ENCODE data around the gene NR3C1.

The NR3C1 gene

GRCh38 chr5:143243103-143243502, 160.4 kb downstream of the NR3C1 start:
- TF ChIP-seq POLR2A (IDR thresholded peaks at IDR 0.05; ENCODE audit: low read depth, low read length), result no peak
- DNase-seq (ENCODE audit: insufficient read length, low spot score) (no peak), FAIRE-seq (no peak)

DNA sequence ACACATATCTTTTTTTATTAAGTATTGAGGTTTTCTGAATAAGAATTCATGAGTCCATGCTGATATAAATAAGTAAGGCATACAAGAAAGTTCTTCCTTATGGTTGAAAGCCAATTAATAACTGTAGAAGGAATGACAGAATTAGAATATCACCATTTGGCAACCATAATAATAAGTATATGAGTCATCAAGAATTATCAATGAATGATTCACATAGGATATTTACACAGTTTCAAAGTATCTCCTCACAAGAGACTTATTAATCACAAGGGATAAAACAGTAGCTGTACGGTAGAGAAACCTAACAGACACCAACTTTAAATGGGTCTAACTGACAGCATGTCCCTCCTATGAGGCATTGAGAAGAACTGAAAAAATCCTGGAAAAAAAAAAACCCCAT, 161.6 kb downstream of the NR3C1 start:
- TF ChIP-seq POLR2A (IDR thresholded peaks at IDR 0.05; ENCODE audit: low read depth, low read length), result no peak
- FAIRE-seq (no peak), DNase-seq (ENCODE audit: insufficient read length, low spot score) (no peak)

DNA sequence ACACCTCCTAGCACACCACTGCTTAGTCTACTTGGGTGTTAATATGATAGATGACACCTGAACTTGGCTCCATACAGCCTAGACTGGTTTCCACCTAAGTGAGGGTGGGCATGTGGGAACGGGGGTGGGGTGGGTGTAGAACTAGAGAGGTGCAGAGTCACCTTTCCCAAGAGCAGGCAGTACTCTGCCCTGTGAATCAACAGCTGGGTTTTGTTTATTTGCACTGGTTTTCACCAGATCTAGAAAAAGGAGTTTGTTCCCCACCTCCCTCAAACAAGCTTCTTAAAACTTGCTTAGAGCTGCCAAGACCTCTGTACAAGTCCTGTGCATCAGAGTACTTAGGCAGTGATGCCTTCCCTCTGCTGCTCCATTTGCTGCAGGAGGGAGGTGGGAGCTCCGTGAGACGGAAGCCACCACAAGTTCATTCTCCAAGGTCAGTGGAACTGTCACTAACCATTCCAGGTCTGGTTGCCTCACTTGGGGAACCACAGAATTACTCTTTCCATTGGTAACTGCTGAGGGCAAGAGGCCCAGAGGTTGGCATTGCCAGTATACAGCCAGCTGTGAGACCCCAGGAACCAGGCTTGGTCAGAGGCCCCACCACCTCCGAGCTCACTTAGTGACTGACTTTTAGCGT, 163.5 kb downstream of the NR3C1 start:
- TF ChIP-seq POLR2A (IDR thresholded peaks at IDR 0.05; ENCODE audit: low read depth, low read length), result no peak
- no peak for FAIRE-seq
- no peak for DNase-seq (ENCODE audit: insufficient read length, low spot score)

GRCh38 chr5:143238620-143239019, 164.9 kb downstream of the NR3C1 start:
- DNase-seq (ENCODE audit: insufficient read length, low spot score) (no peak), FAIRE-seq (no peak)
- no peak for TF ChIP-seq POLR2A (IDR thresholded peaks at IDR 0.05; ENCODE audit: low read depth, low read length)

DNA sequence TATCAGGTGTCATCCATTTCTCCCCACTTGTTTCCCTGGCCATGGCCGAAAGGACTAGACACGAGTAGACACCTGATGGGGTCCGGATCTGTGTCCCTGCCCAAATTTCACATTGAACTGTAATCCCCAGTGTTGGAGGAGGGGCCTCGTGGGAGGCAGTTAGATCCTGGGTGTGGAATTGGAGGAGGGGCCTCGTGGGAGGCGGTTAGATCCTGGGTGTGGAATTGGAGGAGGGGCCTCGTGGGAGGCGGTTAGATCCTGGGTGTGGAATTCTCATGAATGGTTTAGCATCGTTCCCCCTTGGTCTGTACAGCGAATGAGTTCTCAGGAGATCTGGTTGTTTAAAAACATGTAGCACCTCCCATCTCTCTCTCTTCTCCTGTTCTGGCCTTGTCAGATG, 165.8 kb downstream of the NR3C1 start:
- TF ChIP-seq POLR2A (IDR thresholded peaks at IDR 0.05; ENCODE audit: low read depth, low read length), result no peak
- DNase-seq (ENCODE audit: insufficient read length, low spot score) (no peak), FAIRE-seq (no peak)

GRCh38 chr5:143236682-143237081, 166.8 kb downstream of the NR3C1 start:
- DNase-seq (ENCODE audit: insufficient read length, low spot score) (no peak), FAIRE-seq (no peak)
- TF ChIP-seq POLR2A (IDR thresholded peaks at IDR 0.05; ENCODE audit: low read depth, low read length), result no peak

- TF ChIP-seq POLR2A (IDR thresholded peaks at IDR 0.05; ENCODE audit: low read depth, low read length), result no peak
- FAIRE-seq (no peak), DNase-seq (ENCODE audit: insufficient read length, low spot score) (no peak)
Measured at GRCh38 chr5:143235423-143235822, 168.1 kb downstream of the NR3C1 start.

GRCh38 chr5:143234162-143234842, 169.2 kb downstream of the NR3C1 start:
- no peak for DNase-seq (ENCODE audit: insufficient read length, low spot score)
- no peak for TF ChIP-seq POLR2A (IDR thresholded peaks at IDR 0.05; ENCODE audit: low read depth, low read length)

DNA sequence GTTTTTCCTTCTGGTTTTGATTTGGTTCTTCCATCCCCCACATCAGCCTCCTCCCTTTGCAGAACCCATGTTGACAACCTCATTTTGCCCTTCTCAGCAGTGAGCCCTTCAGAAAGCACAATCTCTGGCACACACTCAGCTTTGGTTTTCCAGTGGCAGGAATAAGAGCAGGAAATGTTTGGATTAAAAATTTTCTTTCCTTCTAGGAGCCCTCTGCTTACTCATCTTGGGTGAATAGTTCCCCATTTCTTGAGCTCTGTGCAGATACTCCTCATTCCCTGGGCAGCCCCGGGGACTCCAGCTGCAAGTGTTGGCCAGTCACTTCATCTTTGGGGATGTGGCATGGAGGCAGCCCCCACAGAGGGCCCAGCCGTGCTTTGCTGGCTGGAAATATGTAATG, 170.5 kb downstream of the NR3C1 start:
- no peak for TF ChIP-seq POLR2A (IDR thresholded peaks at IDR 0.05; ENCODE audit: low read depth, low read length)
- FAIRE-seq, result no peak
- DNase-seq (ENCODE audit: insufficient read length, low spot score), result no peak

More at GRCh38 chr5:143234162-143234842, 169.2 kb downstream of the NR3C1 start:
- FAIRE-seq, result no peak

- DNase-seq (ENCODE audit: insufficient read length, low spot score) (no peak), FAIRE-seq (no peak)
- no peak for TF ChIP-seq POLR2A (IDR thresholded peaks at IDR 0.05; ENCODE audit: low read depth, low read length)
Measured at GRCh38 chr5:143231973-143232812, 171.3 kb downstream of the NR3C1 start.

DNA sequence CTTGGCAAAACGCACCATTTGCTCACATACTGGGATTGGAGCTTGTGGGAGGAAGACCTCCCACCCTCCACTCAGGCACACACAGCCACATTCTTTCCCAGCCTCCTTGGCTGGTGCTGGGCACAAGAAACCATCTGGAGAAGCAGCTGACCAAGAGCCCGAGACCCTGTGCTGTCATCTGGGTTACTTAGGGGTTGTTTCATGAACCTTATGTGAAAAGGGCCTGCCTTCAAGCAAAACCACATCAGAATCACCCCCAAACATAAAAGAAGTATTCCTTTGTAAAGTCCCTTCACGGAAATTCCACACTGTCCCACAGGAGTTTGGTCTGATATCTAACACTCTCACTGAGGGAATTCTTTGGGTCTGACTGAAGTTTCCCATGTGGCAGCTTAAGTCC, 172.1 kb downstream of the NR3C1 start:
- FAIRE-seq, result no peak
- DNase-seq (ENCODE audit: insufficient read length, low spot score), result no peak
- TF ChIP-seq POLR2A (IDR thresholded peaks at IDR 0.05; ENCODE audit: low read depth, low read length), result no peak

GRCh38 chr5:143230676-143230996, 172.8 kb downstream of the NR3C1 start:
- FAIRE-seq (no peak), DNase-seq (ENCODE audit: insufficient read length, low spot score) (no peak)
- TF ChIP-seq POLR2A (IDR thresholded peaks at IDR 0.05; ENCODE audit: low read depth, low read length), result no peak

GRCh38 chr5:143229896-143230675, 173.4 kb downstream of the NR3C1 start:
- DNase-seq (ENCODE audit: insufficient read length, low spot score) (no peak), FAIRE-seq (no peak)
- no peak for TF ChIP-seq POLR2A (IDR thresholded peaks at IDR 0.05; ENCODE audit: low read depth, low read length)

GRCh38 chr5:143229426-143229895, 174.0 kb downstream of the NR3C1 start:
- DNase-seq (ENCODE audit: insufficient read length, low spot score) (no peak), FAIRE-seq (no peak)
- TF ChIP-seq POLR2A (IDR thresholded peaks at IDR 0.05; ENCODE audit: low read depth, low read length), result no peak

Data from H54 (cell line).